HepG2 (cell line): ENCODE data around the gene ZSCAN26. TPM values are rescaled to one million over a fixed set of nuclear protein-coding genes. Genes with fewer than 3 reads are reported as not detected.

Experiments used
- CCDC6 ChIP-seq: sonication (generic); formaldehyde crosslinking; IDR thresholded peaks from 2 replicates; pipeline ENCODE4 v1.8.1; 2022; ENCODE audit warnings: mild to moderate bottlenecking, missing genetic modification reagents, moderate library complexity
- CHD2 ChIP-seq: IDR thresholded peaks from 2 replicates; pipeline ENCODE4 v1.6.1; 2011; ENCODE audit warnings: low read depth, low read length, improper control_type of control experiment
- IKZF1 ChIP-seq: fragments of 450-650 bp; IDR thresholded peaks from 2 replicates; pipeline ENCODE4 v1.7.1; 2016
- ISL2 ChIP-seq: sonication (generic); formaldehyde crosslinking; IDR thresholded peaks from 2 replicates; pipeline ENCODE4 v1.5.0; 2020; ENCODE audit warnings: missing genetic modification reagents
- KAT2B ChIP-seq: fragments of 150-350 bp; IDR thresholded peaks from 2 replicates; pipeline ENCODE4 v1.6.1; 2014; ENCODE audit warnings: low read depth, low read length, borderline replicate concordance
- KLF13 ChIP-seq: sonication (generic); formaldehyde crosslinking; IDR thresholded peaks from 2 replicates; pipeline ENCODE4 v1.4.0; 2020; ENCODE audit warnings: mild to moderate bottlenecking, missing genetic modification reagents
- MXI1 ChIP-seq: IDR thresholded peaks from 3 replicates; pipeline ENCODE4 v1.6.1; 2012; ENCODE audit warnings: low read depth, low read length, inconsistent platforms, borderline replicate concordance
- NFIC ChIP-seq: IDR thresholded peaks from 2 replicates; pipeline ENCODE4 v1.6.1; 2012; ENCODE audit warnings: mild to moderate bottlenecking, low read length, inconsistent platforms
- POLR2AphosphoS5 ChIP-seq: IDR thresholded peaks from 2 replicates; pipeline ENCODE4 v1.6.1; 2012; ENCODE audit warnings: low read depth, low read length
- REL ChIP-seq: sonication (generic); formaldehyde crosslinking; conservative IDR thresholded peaks from 2 replicates; pipeline ENCODE4 v1.8.0; 2022; ENCODE audit warnings: mild to moderate bottlenecking, missing genetic modification reagents, moderate library complexity
- STAG1 ChIP-seq: sonication (generic); formaldehyde crosslinking; IDR thresholded peaks from 2 replicates; pipeline ENCODE4 v1.4.0; 2020; ENCODE audit warnings: missing genetic modification reagents
- ZFP62 ChIP-seq: sonication (generic); formaldehyde crosslinking; IDR thresholded peaks from 2 replicates; pipeline ENCODE4 v1.4.0; 2020; ENCODE audit warnings: missing genetic modification reagents
- ZFP82 ChIP-seq: sonication (generic); formaldehyde crosslinking; IDR thresholded peaks from 2 replicates; pipeline ENCODE4 v1.5.1; 2020; ENCODE audit warnings: mild to moderate bottlenecking, missing genetic modification reagents, borderline replicate concordance
- ZNF142 ChIP-seq: sonication (generic); formaldehyde crosslinking; IDR thresholded peaks from 2 replicates; pipeline ENCODE4 v1.4.0; 2020; ENCODE audit warnings: missing genetic modification reagents
- ZNF382 ChIP-seq: sonication (generic); formaldehyde crosslinking; IDR thresholded peaks from 2 replicates; pipeline ENCODE4 v1.5.0; 2020; ENCODE audit warnings: missing genetic modification reagents, mild to moderate bottlenecking, borderline replicate concordance
- ZNF383 ChIP-seq: sonication (generic); formaldehyde crosslinking; IDR thresholded peaks from 2 replicates; pipeline ENCODE4 v1.4.0; 2020; ENCODE audit warnings: missing genetic modification reagents, mild to moderate bottlenecking, borderline replicate concordance
- ZNF687 ChIP-seq: sonication (generic); formaldehyde crosslinking; IDR thresholded peaks from 2 replicates; pipeline ENCODE4 v1.5.1; 2020; ENCODE audit warnings: mild to moderate bottlenecking, missing genetic modification reagents, moderate library complexity
- ZNF83 ChIP-seq: sonication (generic); formaldehyde crosslinking; IDR thresholded peaks from 2 replicates; pipeline ENCODE4 v1.4.0; 2020; ENCODE audit warnings: missing genetic modification reagents, mild to moderate bottlenecking, borderline replicate concordance
- ZSCAN5A ChIP-seq: sonication (generic); formaldehyde crosslinking; IDR thresholded peaks from 2 replicates; pipeline ENCODE4 v1.8.0; 2022; ENCODE audit warnings: mild to moderate bottlenecking, missing genetic modification reagents, borderline replicate concordance
- polyA plus RNA-seq, 8 experiments: library from polyadenylated mRNA; depleted of rRNA in 3 of 8; stranded (reverse) in 7 of 8; unstranded in 1 of 8; fragments of >200 nt; fragmentation: Illumina TruSeq in 4 of 8; extraction: Trizol in 4 of 8; gene quantifications; 2 replicates each; pipeline versions ENCODE4 v1.2.1 to v1.2.3, GENCODE V29; 2011 to 2016; ENCODE audit warnings: low read depth in 4 of 8, missing spikeins in 1 of 8, mixed read lengths in 1 of 8; ENCODE audit not compliant: insufficient read depth in 1 of 8
- total RNA-seq, 5 experiments: library from RNA; depleted of rRNA; stranded (reverse); fragments of >200 nt; fragmentation: Illumina TruSeq; extraction: Trizol; gene quantifications; 2 replicates each; pipeline ENCODE4 v1.2.3, GENCODE V29; 2016; ENCODE audit warnings: low read depth in 1 of 5

Gene ZSCAN26
- total and polyA plus RNA-seq, 2 of the 13 experiments (the other 11 are each of a cell fraction or from before 2014, with no cell fraction given) = 12.0 to 15.6 TPM

- no peak for TF ChIP-seq ZNF142
- no peak for TF ChIP-seq ZNF382
- TF ChIP-seq NFIC = no peak
- TF ChIP-seq MXI1 = peak; percentile 38; the same call in 1 of the 3 replicates
- no peak for TF ChIP-seq REL (CRISPR knock-in tag)
- TF ChIP-seq CCDC6 (CRISPR knock-in tag) = peak; percentile 79
- no peak for TF ChIP-seq KAT2B
- TF ChIP-seq ZNF83 (CRISPR knock-in tag) = peak; percentile 57; the same call in 1 of the 2 replicates
- TF ChIP-seq ZSCAN5A = peak; percentile 87; the same call in 1 of the 2 replicates
- peak; percentile 84; the same call in 1 of the 2 replicates for TF ChIP-seq ZNF383 (CRISPR knock-in tag)
- TF ChIP-seq ZFP82 (CRISPR knock-in tag) = no peak
- TF ChIP-seq ISL2 (CRISPR knock-in tag) = no peak
- TF ChIP-seq ZNF687 (CRISPR knock-in tag) = peak; percentile 93
- TF ChIP-seq KLF13 = no peak
- no peak for TF ChIP-seq CHD2
- no peak for TF ChIP-seq STAG1 (CRISPR knock-in tag)
- TF ChIP-seq ZFP62 (CRISPR knock-in tag) = no peak
- TF ChIP-seq IKZF1 = no peak
- peak; percentile 85 for TF ChIP-seq POLR2AphosphoS5
These were observed 41.7 kb upstream of the ZSCAN26 start, which contains the start of gene ZSCAN9 (continued) for GRCh38 chr6:28225056-28225834.
